Measurements from ENCODE around the gene PTGFRN.

GRCh38 chr1:117001254-117001927 lies 91.7 kb downstream of the PTGFRN start, which contains the start of gene CD101:
- TF ChIP-seq SP1 (IDR thresholded peaks at IDR 0.05) = no peak
- no peak for TF ChIP-seq CTCF (IDR thresholded peaks at IDR 0.05; ENCODE audit: low read depth, low read length, missing input control)
- no peak for TF ChIP-seq GABPA (IDR thresholded peaks at IDR 0.05 in 1 of 2, conservative IDR thresholded peaks at IDR 0.05 in 1 of 2)
- TF ChIP-seq RAD21 (IDR thresholded peaks at IDR 0.05) = no peak
- TF ChIP-seq YY1 (IDR thresholded peaks at IDR 0.05) = no peak
- no peak for TF ChIP-seq ZBTB33 (IDR thresholded peaks at IDR 0.05)
